ENCODE measurements around the gene KMT2C.

- no peak for TF ChIP-seq CTCF (IDR thresholded peaks at IDR 0.05; ENCODE audit: insufficient read depth, low read length, poor library complexity, severe bottlenecking)
- TF ChIP-seq EZH2phosphoT487 (conservative IDR thresholded peaks at IDR 0.05; ENCODE audit: low read length), result no peak
Observed at GRCh38 chr7:152369518-152369917, 66.3 kb downstream of the KMT2C start.
